GM18873 (cell line): ENCODE results near the gene AFF2.

ENCODE experiments used
- ATAC-seq: cut with Tn5 transposase; IDR thresholded peaks from one replicate; pipeline ENCODE4 v1.9.1; 2021; ENCODE audit warnings: mild to moderate bottlenecking, moderate library complexity, moderate number of reproducible peaks; ENCODE audit not compliant: unreplicated experiment, low FRiP score

AFF2 gene

DNA sequence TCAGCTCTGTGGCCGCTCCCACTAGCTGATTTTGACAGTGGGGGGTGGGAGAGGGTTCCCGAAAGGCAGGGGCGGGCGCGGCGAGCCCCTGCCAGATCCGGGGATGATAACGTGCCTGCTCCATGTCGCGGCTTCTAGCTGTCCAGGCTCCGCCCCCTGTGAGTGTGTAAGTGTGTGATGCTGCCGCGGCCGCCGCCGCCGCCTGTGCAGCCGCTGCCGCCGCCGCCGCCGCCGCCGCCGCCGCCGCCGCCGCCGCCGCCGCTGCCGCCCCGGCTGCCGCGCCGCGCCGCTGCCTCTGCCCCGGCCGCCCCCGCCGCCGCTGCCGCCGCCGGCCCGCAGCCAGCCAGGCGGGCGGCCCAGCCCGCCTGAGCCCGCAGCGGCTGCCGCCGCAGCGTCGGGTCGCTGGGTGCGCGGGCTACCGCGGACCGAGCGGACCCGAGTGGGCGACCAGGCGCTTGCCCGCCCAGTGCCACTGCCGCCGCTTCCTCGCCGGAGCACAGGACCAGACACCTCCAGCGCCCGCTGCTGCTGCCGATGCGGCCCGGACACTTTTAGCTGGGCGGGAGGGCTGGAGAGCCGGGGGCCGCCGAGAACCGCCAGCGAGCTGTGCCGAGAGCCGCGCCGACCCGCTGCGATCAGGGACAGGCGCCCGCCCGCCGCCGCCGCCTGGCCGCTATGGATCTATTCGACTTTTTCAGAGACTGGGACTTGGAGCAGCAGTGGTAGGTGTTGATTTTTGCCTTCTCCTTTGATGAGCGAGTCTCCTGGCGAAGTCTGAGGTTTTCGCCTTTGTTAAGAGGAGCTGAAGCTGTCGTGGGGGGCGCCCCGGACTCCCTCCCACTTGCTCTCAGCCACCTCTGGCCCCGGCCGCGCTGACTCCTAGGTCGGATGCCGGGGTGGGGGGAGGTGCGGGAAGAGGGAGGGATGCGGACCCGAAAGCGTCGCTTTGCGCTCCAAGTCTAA is at the start of gene AFF2:
TSS of gene AFF2 (plus strand) at position 195 of the 963 bp plus-strand sequence. CDS start at position 676, 481 bp downstream.
- no peak for ATAC-seq

DNA sequence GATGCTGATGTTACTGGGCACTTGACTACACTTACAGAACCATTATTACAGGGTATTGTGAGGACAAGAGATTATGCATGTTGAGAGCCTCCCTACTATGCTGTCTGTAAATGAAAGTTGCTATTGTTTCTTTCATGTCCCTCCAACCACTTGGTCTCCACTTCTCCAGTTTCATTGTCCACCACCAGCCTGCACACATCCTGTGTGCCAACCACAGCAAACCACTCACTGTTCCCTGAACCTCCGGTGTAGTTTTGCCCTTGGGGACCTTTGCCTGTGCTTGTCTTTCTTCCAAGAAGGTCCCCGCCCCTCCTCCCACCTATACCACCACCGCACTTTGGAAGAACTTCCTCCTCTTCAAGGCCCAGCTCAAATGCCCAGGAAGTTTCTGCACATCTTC is 43.1 kb upstream of the AFF2 start:
- peak; percentile 43 for ATAC-seq

DNA sequence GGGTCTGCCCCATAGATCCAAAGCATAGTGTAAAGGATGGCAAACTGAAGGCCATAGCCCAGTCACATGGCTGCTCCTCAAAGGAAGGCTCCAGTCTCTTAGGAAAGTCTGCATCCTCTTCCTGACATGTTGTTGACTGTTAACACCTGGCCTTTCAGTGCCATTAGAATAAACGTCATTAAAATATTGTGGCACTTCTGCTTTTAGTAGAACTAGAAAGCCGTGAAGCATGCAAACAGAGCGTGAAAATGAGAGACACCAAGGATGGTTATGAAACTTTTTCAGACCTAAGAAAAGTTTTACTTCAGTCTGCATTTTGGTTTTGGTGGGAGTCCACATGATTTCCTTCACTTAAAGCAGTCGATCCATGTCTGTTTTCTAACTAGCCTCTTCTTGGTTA is 41.1 kb upstream of the AFF2 start:
- peak; percentile 78 for ATAC-seq

DNA sequence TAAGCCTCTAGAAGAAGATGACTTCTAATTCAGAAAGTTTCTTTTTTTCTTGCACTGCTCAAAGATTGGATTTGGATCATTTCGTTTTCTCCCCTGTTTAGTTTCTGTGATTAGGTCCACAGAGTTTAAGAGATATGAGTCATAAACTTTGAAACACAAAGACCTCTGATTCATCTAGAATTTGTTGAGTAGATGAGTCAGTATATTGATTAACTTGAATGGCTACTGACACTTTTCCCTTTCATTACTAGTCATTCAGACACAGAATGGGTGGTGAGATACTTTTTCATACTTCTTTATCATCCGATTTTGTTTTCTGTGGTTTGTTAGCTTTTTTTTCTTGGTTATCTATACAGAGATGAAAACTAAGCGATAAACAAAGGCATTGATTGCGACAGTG is 34.1 kb upstream of the AFF2 start:
- ATAC-seq, result peak; percentile 96

DNA sequence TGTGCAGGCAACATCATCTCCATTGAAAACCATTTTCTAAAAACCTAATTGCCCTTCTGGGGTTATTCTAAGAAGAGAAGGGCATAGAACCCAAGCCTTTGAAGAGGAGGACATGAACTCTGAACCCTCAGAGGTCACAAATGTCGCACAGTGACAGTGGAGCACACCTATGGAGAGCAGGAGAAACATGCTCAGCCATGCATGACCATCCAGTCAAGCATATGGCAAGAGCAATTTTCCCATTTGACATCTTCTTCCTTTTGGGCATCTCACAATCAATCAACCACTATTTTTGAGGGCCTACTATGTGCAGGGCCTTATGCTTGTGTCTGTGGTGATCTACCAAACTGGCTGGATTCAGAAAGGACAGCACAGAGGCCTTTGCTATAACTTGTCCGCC is 30.1 kb upstream of the AFF2 start:
- no peak for ATAC-seq

DNA sequence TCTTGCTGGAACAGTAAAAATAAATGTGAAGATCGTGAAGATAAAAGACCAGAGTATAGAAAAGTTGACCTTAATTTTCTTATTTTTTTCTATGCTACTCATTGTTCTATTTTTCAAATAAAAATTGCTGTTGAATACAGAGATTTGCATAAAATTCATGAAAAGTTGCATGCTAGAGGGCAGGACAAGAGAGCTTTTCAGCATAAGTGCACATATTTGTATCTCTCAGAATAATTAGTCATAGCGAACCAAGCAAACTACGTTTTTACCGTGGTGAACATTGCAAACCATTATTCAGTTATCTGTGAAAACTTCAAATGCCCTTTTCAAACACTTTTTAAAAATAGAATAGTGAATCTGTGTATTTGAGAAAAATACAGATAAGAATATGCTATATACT is 26.4 kb upstream of the AFF2 start:
- no peak for ATAC-seq

DNA sequence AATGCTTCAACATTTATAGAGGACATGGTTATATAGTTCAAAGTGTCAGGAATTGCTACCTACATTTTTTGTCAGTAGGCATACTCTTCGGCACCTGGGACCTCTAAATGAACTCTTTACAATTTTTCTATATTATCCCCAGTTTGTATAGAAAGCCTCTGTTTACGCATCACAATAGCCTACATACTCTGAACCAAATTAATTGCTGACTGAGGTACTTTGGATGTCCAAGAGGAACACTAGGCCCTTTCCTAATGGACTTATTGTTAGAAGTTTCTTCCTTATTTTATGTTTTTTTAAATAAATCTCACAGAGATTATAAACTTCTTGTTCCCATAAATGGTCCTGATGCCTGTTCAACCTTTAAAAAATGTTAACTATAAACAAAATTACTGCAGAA is 8.4 kb upstream of the AFF2 start:
- no peak for ATAC-seq

DNA sequence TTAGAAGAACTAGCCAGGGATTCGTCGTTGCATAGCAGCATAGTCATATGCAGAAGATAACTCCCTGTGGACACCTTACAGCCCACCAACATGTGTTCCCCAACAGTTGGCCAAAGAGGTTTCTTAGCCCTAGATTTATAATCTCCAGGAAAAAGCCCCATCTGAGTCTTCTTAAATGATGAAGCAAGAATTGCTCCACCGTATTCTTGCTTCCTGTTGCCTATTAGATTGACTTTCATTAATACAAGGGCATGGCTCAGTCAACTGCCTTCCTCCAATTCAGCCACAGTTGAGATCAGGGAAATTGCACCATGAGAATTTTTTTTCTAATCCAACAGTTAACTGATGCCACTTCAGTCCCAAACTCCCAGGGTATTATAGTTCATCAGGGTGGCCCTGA is 5.2 kb upstream of the AFF2 start:
- ATAC-seq, result no peak

DNA sequence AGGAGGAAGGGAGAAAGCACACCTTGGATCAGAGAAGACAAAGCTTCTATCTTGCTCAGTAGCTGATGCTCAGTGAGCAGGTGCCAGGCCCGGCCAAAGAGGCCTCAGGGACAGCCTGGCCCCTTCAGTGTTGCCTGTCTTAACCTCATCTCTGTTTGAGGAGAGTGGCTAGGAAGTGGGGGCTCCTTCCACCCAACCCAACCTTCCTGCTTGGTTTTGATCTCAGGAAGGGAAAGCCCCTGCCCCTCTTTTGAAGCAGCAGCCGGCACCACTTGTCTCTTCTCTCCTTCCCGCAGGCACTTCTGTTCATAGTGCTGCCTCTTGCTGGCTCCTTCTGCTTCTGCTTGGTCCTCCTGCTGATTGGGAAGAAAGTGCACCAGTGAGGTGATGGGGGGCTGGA is 2.4 kb upstream of the AFF2 start:
- ATAC-seq, result no peak

DNA sequence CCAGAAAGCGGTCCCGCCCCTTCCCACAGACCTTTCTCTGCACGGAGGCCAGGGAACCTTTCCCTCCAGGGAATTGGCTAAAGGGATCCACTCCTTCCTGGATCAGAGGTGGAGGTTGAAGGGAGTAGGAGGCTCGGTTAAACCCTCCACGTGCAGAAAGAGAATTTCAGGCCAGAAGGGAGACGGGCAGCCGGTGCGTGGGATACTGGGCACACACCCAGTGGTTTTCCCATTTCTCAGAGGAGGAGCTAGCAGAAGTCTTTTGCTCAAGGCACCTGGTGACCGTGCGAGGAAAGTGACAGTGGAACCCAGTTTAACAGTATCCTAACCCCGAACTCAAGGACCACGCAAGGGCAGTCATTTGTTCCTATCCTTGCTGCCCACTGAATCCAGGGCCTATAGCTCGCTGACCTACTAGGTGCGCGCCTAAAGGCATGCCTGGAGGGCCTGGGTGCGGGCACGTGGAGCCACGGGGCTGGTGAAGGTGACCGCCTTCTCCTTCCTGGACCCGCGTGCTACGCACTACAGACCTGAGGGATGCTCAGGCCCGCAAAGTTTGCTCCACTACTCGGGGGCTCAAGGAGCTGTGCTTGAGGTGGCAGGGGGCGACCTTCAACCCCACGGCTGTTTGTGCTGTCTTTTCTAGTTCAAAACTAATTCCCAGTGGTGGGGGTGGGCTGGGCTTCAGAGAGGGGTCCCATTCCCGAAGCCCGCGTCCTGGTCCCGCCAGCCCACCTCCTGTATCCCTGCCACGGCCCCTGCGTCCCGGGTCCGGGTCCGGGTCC is 587 bp upstream of the AFF2 start:
- no peak for ATAC-seq

DNA sequence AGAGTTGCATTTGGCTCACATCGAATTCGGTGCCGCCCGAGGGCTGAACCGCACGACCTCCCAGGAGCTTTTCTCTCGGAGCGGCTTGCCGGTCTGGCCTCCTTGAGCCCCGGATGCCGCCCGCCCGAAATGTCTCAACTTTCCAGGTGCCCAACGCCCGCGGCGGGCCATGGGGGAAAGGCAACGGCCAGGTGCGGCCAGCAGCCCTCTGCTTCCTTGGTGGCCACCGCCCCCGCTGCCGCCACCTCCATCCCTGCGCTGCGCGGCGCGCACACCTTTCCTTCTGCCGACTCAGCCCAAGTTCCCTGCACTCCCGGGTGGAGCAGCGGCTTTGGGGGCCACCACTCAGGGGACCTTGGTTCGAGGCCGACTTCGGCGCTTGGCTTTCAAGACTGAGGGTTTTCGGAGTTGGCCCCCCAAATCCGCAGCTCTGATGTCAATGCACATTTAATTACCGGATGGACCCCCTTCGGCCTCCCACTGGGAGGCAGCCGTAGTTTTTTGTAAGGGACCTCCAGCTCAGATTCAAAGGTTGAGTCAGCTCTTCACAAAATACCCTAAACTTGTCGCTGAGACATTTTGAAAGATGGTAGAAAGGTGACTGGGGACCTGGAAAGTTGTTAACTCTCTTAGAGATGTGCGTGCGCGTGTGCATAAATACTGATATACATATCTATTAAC is 1.1 kb downstream of the AFF2 start:
- no peak for ATAC-seq

DNA sequence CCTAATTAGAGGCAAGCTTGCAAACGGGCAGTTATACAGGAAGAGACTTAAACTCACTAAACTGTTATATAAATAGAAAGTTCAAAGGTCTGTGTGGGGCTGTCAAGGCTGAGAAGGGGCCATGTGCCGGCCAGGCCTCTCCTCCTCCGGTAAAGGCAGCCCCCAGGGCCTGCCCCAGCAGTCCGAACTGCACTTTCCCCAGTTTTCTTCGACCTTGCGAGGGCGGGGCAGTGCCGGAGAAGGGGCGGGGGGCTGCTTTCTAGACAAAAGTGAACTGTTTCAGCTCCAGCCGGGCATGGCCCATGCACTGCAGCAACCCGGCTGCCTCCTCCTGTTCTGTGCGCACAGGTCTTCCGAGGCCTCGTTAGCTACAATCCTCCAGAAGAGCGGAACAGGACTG is 4.1 kb downstream of the AFF2 start:
- ATAC-seq, result no peak

DNA sequence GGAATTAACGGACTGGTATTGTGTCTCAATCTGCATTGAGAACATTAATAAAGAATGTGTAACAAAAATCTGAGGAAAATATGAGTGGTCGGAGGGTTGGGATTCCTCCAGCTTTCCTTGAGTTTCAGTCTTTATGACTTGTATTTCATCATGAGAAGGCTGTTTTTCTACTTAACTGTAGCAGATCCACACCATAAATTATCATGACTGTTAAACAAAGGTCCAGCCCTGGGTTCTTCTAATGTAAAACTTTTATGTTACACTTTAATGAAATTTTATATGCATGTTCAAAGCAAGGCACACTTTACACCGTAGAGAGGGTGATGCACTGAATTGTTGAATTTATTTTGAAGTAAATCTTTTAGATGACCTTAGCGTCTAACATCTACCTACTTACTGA is 7.0 kb downstream of the AFF2 start:
- ATAC-seq, result no peak

DNA sequence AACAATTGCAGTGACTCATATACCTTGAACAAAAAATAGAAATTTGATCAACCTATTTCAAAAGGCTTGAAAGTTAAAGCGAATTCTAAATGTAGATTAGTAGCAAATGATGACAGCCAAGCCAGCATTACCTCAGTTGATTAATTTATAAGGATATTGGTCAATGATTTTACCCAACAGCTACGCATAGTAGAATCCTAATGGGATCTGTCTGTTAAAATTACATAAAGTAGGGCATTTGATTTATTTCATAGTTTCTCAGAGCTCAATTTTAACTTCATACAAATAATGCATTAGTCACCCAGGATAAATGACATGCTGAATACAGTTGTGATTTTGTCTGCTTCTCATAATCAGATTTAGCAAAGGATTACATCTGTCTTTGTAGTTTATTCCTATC is 12.0 kb downstream of the AFF2 start:
- no peak for ATAC-seq

DNA sequence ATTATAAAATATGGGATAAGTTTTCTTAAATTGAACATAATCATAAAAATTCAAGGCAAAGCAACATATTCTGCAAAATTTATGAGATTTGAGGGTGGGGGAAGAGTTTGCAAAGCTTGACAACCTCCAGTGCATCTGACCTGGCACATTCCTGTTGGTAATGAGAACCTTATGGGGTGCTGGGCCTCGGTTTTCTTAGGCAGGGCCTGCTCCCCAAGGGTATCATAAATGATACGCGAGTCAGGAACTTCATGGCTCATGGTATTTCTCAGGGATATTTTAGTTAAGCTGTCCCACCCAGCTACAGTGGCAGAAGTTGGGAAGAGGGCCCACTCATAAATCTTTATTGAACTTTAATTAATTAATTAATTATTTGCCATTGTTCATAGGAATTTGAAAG is 13.2 kb downstream of the AFF2 start:
- no peak for ATAC-seq

DNA sequence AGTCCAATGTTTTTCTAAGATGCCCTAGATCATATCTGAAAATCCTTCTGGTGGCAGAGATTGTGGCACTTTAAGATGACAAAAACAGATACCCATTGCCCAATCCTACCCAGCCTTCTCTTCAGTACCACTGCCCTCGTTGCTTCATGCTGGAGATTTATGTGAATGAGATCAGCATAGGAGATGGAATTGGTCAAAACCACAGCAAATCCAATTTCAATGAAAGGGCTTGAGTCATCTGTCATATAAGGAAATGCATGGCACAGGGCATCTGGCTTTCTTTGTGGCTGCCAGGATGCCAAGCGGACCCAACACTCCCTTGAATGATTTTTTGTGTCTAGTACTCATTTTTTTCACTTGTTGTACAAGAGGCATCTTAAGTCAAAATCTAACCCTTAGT is 16.8 kb downstream of the AFF2 start:
- ATAC-seq, result no peak

DNA sequence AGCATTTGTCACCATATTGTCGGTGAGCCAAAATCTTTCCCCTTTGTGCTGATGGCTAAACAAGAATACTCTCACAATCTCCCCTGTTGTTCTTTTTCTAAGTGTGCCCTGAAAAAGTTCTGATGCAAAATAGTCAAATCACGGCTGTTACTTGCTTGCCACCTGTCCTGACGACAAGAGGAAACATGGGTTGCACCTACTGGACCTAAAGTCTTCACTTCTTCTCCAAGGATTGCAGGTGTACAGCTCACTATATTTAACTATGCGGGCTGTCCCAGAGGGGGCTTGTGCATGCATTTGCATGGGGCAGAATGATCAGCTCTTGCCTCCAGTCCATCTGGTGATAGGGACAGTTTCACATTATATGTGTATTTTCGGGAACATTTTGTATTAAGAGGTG is 21.6 kb downstream of the AFF2 start:
- ATAC-seq, result no peak

DNA sequence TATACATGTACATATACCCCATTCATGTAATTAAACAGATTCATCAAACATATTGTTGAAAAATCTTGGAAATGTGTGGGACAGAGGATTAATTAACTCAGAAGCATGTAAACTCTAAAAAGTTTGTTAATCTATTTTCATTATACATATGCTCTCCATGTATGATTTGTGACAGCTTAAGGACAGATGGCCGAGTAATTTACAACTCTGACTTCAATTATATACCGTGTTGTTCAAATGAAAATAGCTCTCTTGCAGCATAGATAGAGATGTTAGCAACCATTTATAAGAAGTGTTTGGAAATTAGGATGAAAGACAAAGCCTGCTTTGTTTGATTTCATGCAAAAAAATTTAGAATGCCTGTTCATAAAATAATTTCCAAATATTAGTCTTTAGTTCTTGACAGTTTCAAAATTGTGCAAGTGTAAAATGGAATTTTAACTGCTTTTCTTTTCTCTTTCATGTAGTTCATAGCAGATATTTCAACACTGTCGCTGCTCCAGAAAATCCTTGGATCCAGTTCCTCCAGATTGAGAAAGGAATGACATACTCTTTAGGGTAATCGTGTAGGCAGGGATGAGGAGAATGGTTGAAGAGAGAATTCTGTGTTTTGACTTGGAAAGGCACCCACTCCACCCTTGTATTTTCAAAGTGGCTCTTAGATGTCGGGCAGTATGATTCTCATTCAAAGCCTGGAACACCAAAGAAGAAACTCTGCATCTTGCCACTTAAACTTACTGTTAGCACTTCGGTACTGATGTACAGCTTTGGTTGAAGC is 23.1 kb downstream of the AFF2 start:
- ATAC-seq, result no peak

DNA sequence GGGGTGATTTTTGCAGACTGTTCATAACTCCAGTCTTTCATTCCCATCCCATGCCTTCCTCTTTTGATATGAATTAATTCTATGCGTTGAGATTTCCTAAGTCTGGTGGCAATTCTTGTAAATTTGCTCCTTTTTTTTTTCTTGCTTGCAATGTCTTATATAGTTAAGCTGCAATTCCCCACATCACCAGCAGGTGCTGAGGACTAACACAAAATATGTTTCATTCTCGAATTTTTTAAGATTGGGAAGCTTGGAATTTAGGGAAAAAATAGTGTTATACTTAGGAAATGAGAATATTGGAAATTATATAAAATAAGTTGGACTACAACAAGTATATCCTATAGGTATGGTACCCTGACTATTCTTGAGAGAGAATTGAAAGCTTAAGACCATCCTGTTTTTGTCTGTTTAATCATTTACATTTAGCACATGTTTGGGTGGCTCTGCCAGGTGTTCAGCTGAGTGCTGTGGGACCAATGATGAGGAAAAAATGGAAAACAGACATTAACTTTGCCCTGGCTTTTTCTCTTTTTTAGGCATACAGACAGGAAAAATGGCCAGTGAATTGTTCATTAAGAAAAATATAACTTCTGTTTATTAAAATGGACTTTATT is 30.2 kb downstream of the AFF2 start:
- ATAC-seq, result no peak

DNA sequence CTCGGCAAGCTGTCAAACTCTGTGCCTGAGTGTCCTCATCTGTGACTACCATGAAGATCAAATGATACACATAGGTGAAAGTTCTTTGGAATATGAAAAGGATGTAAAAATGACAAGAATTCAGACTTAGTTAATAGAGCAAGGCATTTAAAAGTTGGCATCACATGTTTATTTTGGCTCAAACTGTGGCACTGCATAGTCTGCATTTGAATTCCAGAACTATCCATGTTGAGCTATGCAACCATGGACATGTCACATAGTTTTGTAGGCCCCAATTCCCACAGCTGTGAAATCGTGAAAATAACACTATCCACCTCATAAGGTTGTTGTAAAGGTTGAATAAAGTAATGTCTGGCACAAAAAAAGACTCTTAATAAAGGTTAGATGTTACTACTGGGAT is 33.9 kb downstream of the AFF2 start:
- no peak for ATAC-seq
